Glutamatergic neuron (in vitro differentiated cells): ENCODE results near the gene C12orf50. TPM values are rescaled to one million over a fixed set of nuclear protein-coding genes. Genes with fewer than 3 reads are reported as not detected.

Source experiments
- DNase-seq: peaks from one replicate; pipeline ENCODE4 v3.0.0; 2022
- H3K27ac Mint-ChIP-seq: one replicate; pipeline ENCODE4 v1.8.0; 2020; ENCODE audit warnings: mild to moderate bottlenecking, mixed read lengths, inconsistent platforms; ENCODE audit not compliant: unreplicated experiment
- H3K27me3 Mint-ChIP-seq: one replicate; pipeline ENCODE4 v1.8.0; 2020; ENCODE audit warnings: mild to moderate bottlenecking, moderate library complexity, mixed read lengths, inconsistent platforms; ENCODE audit not compliant: unreplicated experiment
- H3K36me3 Mint-ChIP-seq: one replicate; pipeline ENCODE4 v1.8.0; 2020; ENCODE audit warnings: mild to moderate bottlenecking, mixed read lengths, inconsistent platforms; ENCODE audit not compliant: unreplicated experiment
- H3K4me1 Mint-ChIP-seq: one replicate; pipeline ENCODE4 v1.8.0; 2020; ENCODE audit warnings: mild to moderate bottlenecking, low read depth, mixed read lengths, inconsistent platforms; ENCODE audit not compliant: unreplicated experiment
- H3K4me3 Mint-ChIP-seq: one replicate; pipeline ENCODE4 v1.8.0; 2020; ENCODE audit warnings: mild to moderate bottlenecking, mixed read lengths, inconsistent platforms; ENCODE audit not compliant: unreplicated experiment
- H3K9me3 Mint-ChIP-seq: one replicate; pipeline ENCODE4 v1.8.0; 2020; ENCODE audit warnings: mild to moderate bottlenecking, moderate library complexity, mixed read lengths, inconsistent platforms; ENCODE audit not compliant: unreplicated experiment
- CTCF ChIP-seq: fragments of 200-600 bp; sonication (generic); IDR thresholded peaks from one replicate; pipeline ENCODE4 v1.5.0; 2021; ENCODE audit not compliant: partially characterized antibody, unreplicated experiment
- total RNA-seq: library from RNA; stranded (reverse); fragmentation: NEBNext Ultra II Directional; extraction: Animal tissue kit (Norgen Biotek cat#: 25700); gene quantifications from one replicate; pipeline ENCODE4 v1.2.1, GENCODE V29; 2021; ENCODE audit not compliant: unreplicated experiment

Gene C12orf50
- total RNA-seq, 1 donor from 2014 or later = 0.25 TPM

- Mint-ChIP-seq H3K27me3 (no peaks in the 10 kb centered on the region), H3K27ac (no peak overlapping the region), H3K4me1 (no peaks in the 10 kb centered on the region), H3K4me3 (no peak overlapping the region), H3K9me3 (peaks cover 1% of the 10 kb centered on the region), H3K36me3 (peaks cover 10% of the 10 kb centered on the region)
- TF ChIP-seq CTCF = no peak
- no peak for DNase-seq
Measured at GRCh38 chr12:87939182-87939581, 90.0 kb downstream of the C12orf50 start.

- no peak overlapping the region for H3K4me3 Mint-ChIP-seq
- no peak for DNase-seq
- H3K4me1 Mint-ChIP-seq = no peaks in the 10 kb centered on the region
Measured at GRCh38 chr12:87935216-87935615, 94.0 kb downstream of the C12orf50 start.

GRCh38 chr12:87933991-87934390 is 95.2 kb downstream of the C12orf50 start:
- Mint-ChIP-seq H3K36me3 (peaks cover 10% of the 10 kb centered on the region), H3K27me3 (no peaks in the 10 kb centered on the region), H3K9me3 (peaks cover 1% of the 10 kb centered on the region), H3K4me3 (no peak overlapping the region), H3K4me1 (no peaks in the 10 kb centered on the region), H3K27ac (no peak overlapping the region)
- DNase-seq = no peak
- TF ChIP-seq CTCF = no peak

More at GRCh38 chr12:87935216-87935615, 94.0 kb downstream of the C12orf50 start:
- TF ChIP-seq CTCF = no peak
- Mint-ChIP-seq H3K9me3 (peaks cover 1% of the 10 kb centered on the region), H3K27ac (no peak overlapping the region), H3K36me3 (peaks cover 10% of the 10 kb centered on the region), H3K27me3 (no peaks in the 10 kb centered on the region)

- DNase-seq = no peak
- Mint-ChIP-seq H3K27ac (no peak overlapping the region), H3K4me1 (no peaks in the 10 kb centered on the region), H3K4me3 (no peak overlapping the region), H3K9me3 (peaks cover 1% of the 10 kb centered on the region), H3K36me3 (peaks cover 10% of the 10 kb centered on the region), H3K27me3 (no peaks in the 10 kb centered on the region)
- TF ChIP-seq CTCF = no peak
Measured at GRCh38 chr12:87931812-87932211, 97.4 kb downstream of the C12orf50 start.

GRCh38 chr12:87930627-87931026 is 98.6 kb downstream of the C12orf50 start:
- H3K36me3 Mint-ChIP-seq = peaks cover 2% of the 10 kb centered on the region
- H3K9me3 Mint-ChIP-seq = no peaks in the 10 kb centered on the region
- no peak for DNase-seq
- H3K27ac Mint-ChIP-seq = no peak overlapping the region
- H3K4me1 Mint-ChIP-seq = no peaks in the 10 kb centered on the region
- H3K27me3 Mint-ChIP-seq = no peaks in the 10 kb centered on the region
- no peak for TF ChIP-seq CTCF
- no peak overlapping the region for H3K4me3 Mint-ChIP-seq

Other genes starting within 250 kb of the C12orf50 start
- 24.1 TPM for gene CEP290, start 112.7 kb upstream of the C12orf50 start, total RNA-seq
- gene TMTC3, start 112.9 kb upstream of the C12orf50 start, total RNA-seq = 12.5 TPM